Fibroblast of lung (primary cell): ENCODE results near the gene TRIM41. TPM values are rescaled to one million over a fixed set of nuclear protein-coding genes. Genes with fewer than 3 reads are reported as not detected.
"Not testable (repeated sequence)": the region's sequence is repeated elsewhere in the genome, so short reads cannot be mapped to it uniquely, and the experiment has no call there.

Source experiments
- DNase-seq, 2 donors: peaks; one replicate each; pipeline versions ENCODE4 v3.0.0 to v3.0.0-alpha.2; 2010; ENCODE audit warnings: low read depth in 2 of 2
- H2AFZ ChIP-seq: 2 replicates; pipeline ENCODE4 v1.5.1; 2012; ENCODE audit warnings: low read length, control low read depth, inconsistent platforms
- H3K27ac ChIP-seq: 2 replicates; pipeline ENCODE4 v1.5.1; 2011; ENCODE audit warnings: low read length, control low read depth; ENCODE audit not compliant: insufficient read depth
- H3K27me3 ChIP-seq: 2 replicates; pipeline ENCODE4 v1.5.1; 2011; ENCODE audit warnings: mild to moderate bottlenecking, low read length; ENCODE audit not compliant: control insufficient read depth, insufficient read depth
- H3K36me3 ChIP-seq: 2 replicates; pipeline ENCODE4 v1.5.1; 2011; ENCODE audit warnings: low read length; ENCODE audit not compliant: control insufficient read depth, insufficient read depth
- H3K4me1 ChIP-seq: 2 replicates; pipeline ENCODE4 v1.5.1; 2011; ENCODE audit warnings: low read length; ENCODE audit not compliant: control insufficient read depth, insufficient read depth; ENCODE audit errors: extremely low read depth
- H3K4me2 ChIP-seq: 2 replicates; pipeline ENCODE4 v1.5.1; 2011; ENCODE audit warnings: low read length, control low read depth; ENCODE audit not compliant: insufficient read depth; ENCODE audit errors: extremely low read depth
- H3K4me3 ChIP-seq, 4 experiments: fragments of 200-600 bp in 1 of 4; sonication (generic) in 1 of 4; replicated peaks in 1 of 4; 2 replicates each; pipeline ENCODE4 v1.5.1; 2011 to 2016; ENCODE audit warnings: low read length in 4 of 4, low read depth in 3 of 4, mild to moderate bottlenecking in 3 of 4, control low read depth in 2 of 4, inconsistent platforms in 1 of 4, mixed read lengths in 1 of 4; ENCODE audit not compliant: insufficient read depth in 1 of 4; ENCODE audit errors: control extremely low read depth in 1 of 4
- H3K79me2 ChIP-seq: 2 replicates; pipeline ENCODE4 v1.5.1; 2012; ENCODE audit warnings: mild to moderate bottlenecking, low read length, inconsistent platforms; ENCODE audit not compliant: control insufficient read depth, insufficient read depth
- H3K9ac ChIP-seq: 2 replicates; pipeline ENCODE4 v1.5.1; 2011; ENCODE audit warnings: mild to moderate bottlenecking, low read length, control low read depth; ENCODE audit not compliant: insufficient read depth
- H3K9me3 ChIP-seq: 2 replicates; pipeline ENCODE4 v1.5.1; 2012; ENCODE audit warnings: low read depth, low read length; ENCODE audit not compliant: control insufficient read depth, insufficient read depth
- H4K20me1 ChIP-seq: 2 replicates; pipeline ENCODE4 v1.5.1; 2011; ENCODE audit warnings: low read length; ENCODE audit not compliant: control insufficient read depth, insufficient read depth; ENCODE audit errors: extremely low read depth
- CTCF ChIP-seq, 2 donors: IDR thresholded peaks in 1 of 2; conservative IDR thresholded peaks in 1 of 2; 1 replicate in 1 of 2; 2 replicates in 1 of 2; pipeline ENCODE4 v1.5.1; 2011 to 2012; ENCODE audit warnings: low read length in 2 of 2, control low read depth in 1 of 2, inconsistent platforms in 1 of 2, low read depth in 1 of 2, mild to moderate bottlenecking in 1 of 2
- EZH2 ChIP-seq: IDR thresholded peaks from 2 replicates; pipeline ENCODE4 v1.5.1; 2012; ENCODE audit warnings: low read length, control low read depth, mild to moderate bottlenecking; ENCODE audit errors: missing control alignments
- polyA plus RNA-seq, 2 donors: library from polyadenylated mRNA; depleted of rRNA in 1 of 2; stranded (reverse) in 1 of 2; unstranded in 1 of 2; fragments of >200 nt; gene quantifications; 2 replicates each; pipeline ENCODE4 v1.2.1, GENCODE V29; 2011 to 2012; ENCODE audit warnings: missing spikeins in 1 of 2
- total RNA-seq: library from RNA; depleted of rRNA; stranded (reverse); fragments of >200 nt; gene quantifications from 2 replicates; pipeline ENCODE4 v1.2.1, GENCODE V29; 2014

TRIM41 gene
- total and polyA plus RNA-seq, 2 donors (not counting 1 experiment from before 2014, with no cell fraction given), result 8.3 to 17.0 TPM

GRCh38 chr5:181176254-181176952, 46.7 kb upstream of the TRIM41 start:
- H3K4me1 ChIP-seq, result no peaks in the 10 kb centered on the region
- H3K9me3 ChIP-seq, result no peaks in the 10 kb centered on the region
- no peak overlapping the region for H3K4me3 ChIP-seq
- TF ChIP-seq EZH2 (no peak), CTCF (conservative IDR thresholded peaks at IDR 0.05 in 1 of 2, IDR thresholded peaks at IDR 0.05 in 1 of 2; ENCODE audit: low read depth in 1 of 2, low read length in 2 of 2) (no peak)
- H3K9ac ChIP-seq, result no peak overlapping the region
- no peaks in the 10 kb centered on the region for H3K27me3 ChIP-seq
- H3K36me3 ChIP-seq, result no peaks in the 10 kb centered on the region
- H4K20me1 ChIP-seq, result no peaks in the 10 kb centered on the region
- no peak for DNase-seq
- H3K27ac ChIP-seq, result no peak overlapping the region
- H3K4me2 ChIP-seq, result no peak overlapping the region
- H3K79me2 ChIP-seq, result no peaks in the 10 kb centered on the region
- H2AFZ ChIP-seq, result no peak overlapping the region

- H3K27ac ChIP-seq, H2AFZ ChIP-seq, H3K27me3 ChIP-seq, DNase-seq, H3K79me2 ChIP-seq, H3K4me3 ChIP-seq, H3K4me2 ChIP-seq, H3K9me3 ChIP-seq, H4K20me1 ChIP-seq, H3K4me1 ChIP-seq, H3K36me3 ChIP-seq, H3K9ac ChIP-seq: not testable (repeated sequence)
Observed at GRCh38 chr5:181177559-181177958, 45.5 kb upstream of the TRIM41 start.

- H3K79me2 ChIP-seq, result no peaks in the 10 kb centered on the region
- no peaks in the 10 kb centered on the region for H3K36me3 ChIP-seq
- no peak overlapping the region for H3K27ac ChIP-seq
- no peak overlapping the region for H3K4me2 ChIP-seq
- no peaks in the 10 kb centered on the region for H3K9me3 ChIP-seq
- H2AFZ ChIP-seq, result no peak overlapping the region
- no peak overlapping the region for H3K4me3 ChIP-seq
- H3K4me1 ChIP-seq, result no peaks in the 10 kb centered on the region
- no peaks in the 10 kb centered on the region for H4K20me1 ChIP-seq
- peak; percentile 57 to 78 for DNase-seq
- TF ChIP-seq EZH2, result no peak
- TF ChIP-seq CTCF (conservative IDR thresholded peaks at IDR 0.05 in 1 of 2, IDR thresholded peaks at IDR 0.05 in 1 of 2; ENCODE audit: low read depth in 1 of 2, low read length in 2 of 2), result peak; percentile 60 to 89
- H3K9ac ChIP-seq, result no peak overlapping the region
- H3K27me3 ChIP-seq, result no peaks in the 10 kb centered on the region
Observed at GRCh38 chr5:181181650-181182565, 41.2 kb upstream of the TRIM41 start.
